HG02943 (cell line): ENCODE measurements around the gene TSHZ2.
"Not testable (repeated sequence)": the region's sequence is repeated elsewhere in the genome, so short reads cannot be mapped to it uniquely, and the experiment has no call there.

Source experiments
- ATAC-seq: cut with Tn5 transposase; IDR thresholded peaks from one replicate; pipeline ENCODE4 v1.9.1; 2021; ENCODE audit warnings: mild to moderate bottlenecking, low read depth, moderate library complexity; ENCODE audit not compliant: unreplicated experiment

The TSHZ2 gene

GRCh38 chr20:53023732-53024520 is 51.8 kb downstream of the TSHZ2 start:
- no peak for ATAC-seq

- not testable (repeated sequence) for ATAC-seq
These were observed 52.5 kb downstream of the TSHZ2 start for GRCh38 chr20:53024653-53025052.

- ATAC-seq, result no peak
These were observed 54.9 kb downstream of the TSHZ2 start for GRCh38 chr20:53027089-53027488.

GRCh38 chr20:53028337-53029007 is 56.3 kb downstream of the TSHZ2 start:
- ATAC-seq, result no peak

GRCh38 chr20:53030061-53030460 is 57.9 kb downstream of the TSHZ2 start:
- no peak for ATAC-seq

- no peak for ATAC-seq
These were observed 59.9 kb downstream of the TSHZ2 start for GRCh38 chr20:53032046-53032445.

- ATAC-seq, result no peak
These were observed 60.3 kb downstream of the TSHZ2 start for GRCh38 chr20:53032478-53032932.

GRCh38 chr20:53033176-53033575 is 61.0 kb downstream of the TSHZ2 start:
- no peak for ATAC-seq

GRCh38 chr20:53034899-53035298 is 62.7 kb downstream of the TSHZ2 start:
- no peak for ATAC-seq

GRCh38 chr20:53036992-53037391 is 64.8 kb downstream of the TSHZ2 start:
- ATAC-seq, result no peak

- no peak for ATAC-seq
These were observed 65.5 kb downstream of the TSHZ2 start for GRCh38 chr20:53037621-53038020.

GRCh38 chr20:53038299-53038698 is 66.1 kb downstream of the TSHZ2 start:
- no peak for ATAC-seq

GRCh38 chr20:53040693-53041589 is 68.8 kb downstream of the TSHZ2 start:
- no peak for ATAC-seq

GRCh38 chr20:53042521-53042920 is 70.4 kb downstream of the TSHZ2 start:
- ATAC-seq, result no peak

- ATAC-seq, result no peak
These were observed 72.1 kb downstream of the TSHZ2 start for GRCh38 chr20:53044296-53044695.

- ATAC-seq, result no peak
These were observed 73.8 kb downstream of the TSHZ2 start for GRCh38 chr20:53045941-53046340.

GRCh38 chr20:53047203-53047602 is 75.0 kb downstream of the TSHZ2 start:
- no peak for ATAC-seq

- ATAC-seq, result no peak
These were observed 76.2 kb downstream of the TSHZ2 start for GRCh38 chr20:53048387-53048786.

- no peak for ATAC-seq
These were observed 78.2 kb downstream of the TSHZ2 start for GRCh38 chr20:53050338-53050737.

GRCh38 chr20:53052380-53052779 is 80.2 kb downstream of the TSHZ2 start:
- no peak for ATAC-seq

- no peak for ATAC-seq
These were observed 81.4 kb downstream of the TSHZ2 start for GRCh38 chr20:53053595-53053994.
